Stimulated activated CD8-positive, alpha-beta memory T cell treated with anti-CD3 and anti-CD28 coated beads, Interleukin-15, amount 100 ng/mL, for 24 hours (primary cell): ENCODE data around the gene EEF1A2.
A peak's percentile ranks its signal among the peaks of the same experiment; 100 is the strongest.

ENCODE experiments used
- DNase-seq: peaks from one replicate; pipeline ENCODE4 v3.0.0-alpha.2; 2020; ENCODE audit warnings: low read depth

EEF1A2 gene

DNA sequence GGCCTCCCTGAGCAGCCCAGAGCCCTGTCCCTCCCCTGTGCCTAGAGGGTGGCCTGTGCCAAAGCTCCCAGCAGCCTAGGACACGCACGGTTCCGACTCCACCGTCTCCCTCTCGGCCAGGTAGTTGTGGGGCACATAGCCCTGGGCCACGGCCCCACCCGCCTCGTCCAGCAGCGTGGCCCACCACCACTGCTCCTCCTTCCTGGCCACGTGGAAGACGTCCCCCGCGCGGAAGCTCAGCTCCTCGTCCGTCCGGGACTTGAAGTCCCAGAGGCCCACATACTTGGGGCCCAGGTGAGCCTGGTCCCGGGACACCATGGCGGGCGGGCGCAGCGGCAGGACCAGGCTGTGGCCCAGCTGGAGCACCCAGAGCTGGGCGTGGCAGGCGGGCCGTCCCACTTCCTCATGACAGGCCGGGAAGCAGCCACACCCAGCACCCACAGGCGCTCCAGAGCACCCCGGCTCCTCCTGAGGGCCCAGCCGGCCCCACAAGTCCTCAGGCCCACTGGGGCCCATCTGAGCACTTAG is 38.2 kb upstream of the EEF1A2 start, which contains the start of gene PTK6:
Gene PTK6 (minus strand): TSS at position 380 of the 528 bp plus-strand sequence. CDS start 62 bp downstream, at position 318.
- no peak for DNase-seq

DNA sequence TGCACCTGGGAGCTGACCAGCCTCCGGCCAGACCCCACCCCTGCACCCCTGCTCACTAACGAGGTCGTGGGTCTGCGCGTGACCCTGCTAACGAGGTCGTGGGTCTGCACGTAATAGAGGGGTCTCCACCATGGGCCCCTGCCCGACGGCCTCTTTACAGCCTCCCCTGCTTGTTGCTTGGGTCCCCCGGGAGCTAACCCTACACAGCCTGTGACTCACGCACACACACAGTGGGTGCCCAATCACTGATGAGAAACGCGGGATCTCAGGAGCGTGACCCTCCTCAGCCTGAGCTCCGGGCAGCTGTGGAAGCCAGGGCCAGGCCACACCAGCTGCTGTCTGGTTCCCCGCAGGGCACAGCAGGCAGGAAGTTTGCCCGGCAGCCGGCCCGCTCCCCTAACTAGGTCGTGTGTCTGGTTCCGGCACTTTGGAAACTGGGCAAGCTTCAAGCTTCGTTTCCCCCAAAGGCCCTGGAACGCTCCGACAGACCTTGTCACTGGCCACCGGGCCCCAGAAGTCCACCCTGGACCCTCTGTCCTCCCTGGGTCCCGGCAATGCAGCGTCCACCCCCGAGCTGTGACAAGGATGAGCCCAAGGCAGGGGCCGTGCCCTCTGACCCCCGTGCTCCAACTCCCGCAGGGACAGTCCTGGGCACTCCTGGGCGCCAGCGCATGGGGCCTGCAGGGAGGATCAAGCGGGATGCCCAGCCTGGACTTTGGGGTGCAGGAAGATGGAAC is 37.5 kb upstream of the EEF1A2 start:
- no peak for DNase-seq

DNA sequence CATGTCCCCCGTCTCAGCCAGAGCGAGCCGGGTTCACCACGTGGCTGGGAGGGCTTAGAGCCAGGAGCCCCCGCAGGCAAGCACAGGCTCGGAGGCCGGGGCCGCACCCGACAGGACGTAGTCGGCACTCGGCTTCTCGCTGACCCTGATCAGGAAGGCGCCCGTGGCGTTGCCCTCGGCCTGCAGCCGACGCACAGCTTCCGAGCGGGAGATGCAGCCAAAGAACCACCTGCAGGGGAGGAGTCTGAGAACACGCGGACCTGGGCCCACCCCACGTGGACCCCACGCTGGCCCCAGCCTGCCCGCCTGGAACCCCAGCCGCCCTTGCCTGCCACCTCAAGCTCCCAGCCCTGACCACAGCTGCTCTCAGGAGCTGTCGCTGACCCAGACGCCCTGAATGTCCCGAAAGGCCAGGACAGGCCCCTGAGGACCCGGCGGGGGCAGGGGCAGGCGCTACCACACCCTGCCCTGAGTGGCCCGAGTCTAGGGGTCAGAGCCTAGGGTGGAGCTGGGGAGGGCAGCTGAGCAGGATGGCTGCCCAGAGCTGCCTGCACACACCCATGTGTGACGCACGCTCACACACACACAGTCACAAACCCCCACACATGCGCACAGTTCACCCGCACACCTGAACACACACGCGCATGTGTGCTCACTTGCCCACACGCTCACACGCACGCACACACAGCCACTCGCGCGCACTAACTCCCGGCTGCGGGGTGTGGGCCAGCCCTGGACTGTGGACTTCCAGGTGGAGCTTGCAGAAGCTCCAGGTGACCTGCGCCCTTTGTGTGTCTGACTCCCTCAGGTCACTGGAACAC is 36.2 kb upstream of the EEF1A2 start:
- no peak for DNase-seq

DNA sequence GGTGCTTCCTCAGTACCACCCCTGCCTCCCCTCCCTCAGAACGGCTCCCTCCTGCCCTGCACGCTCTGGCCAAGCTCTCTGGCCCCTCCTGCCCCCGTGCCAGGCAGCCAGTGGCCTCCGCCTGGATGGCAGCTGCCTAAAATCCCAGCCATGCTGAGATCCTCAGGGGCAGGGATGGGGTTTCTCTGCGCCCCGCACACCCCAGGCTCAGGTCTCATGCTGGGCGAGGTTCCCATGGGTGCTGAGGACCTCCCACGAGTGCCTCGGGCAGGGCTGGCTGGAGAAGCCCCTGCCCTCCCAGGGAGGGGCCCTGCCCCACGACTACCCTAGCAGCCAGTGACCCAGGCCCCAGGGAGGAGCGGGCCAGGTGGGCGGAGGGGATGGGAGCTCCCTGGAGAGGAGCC is 35.5 kb upstream of the EEF1A2 start:
- DNase-seq: no peak

DNA sequence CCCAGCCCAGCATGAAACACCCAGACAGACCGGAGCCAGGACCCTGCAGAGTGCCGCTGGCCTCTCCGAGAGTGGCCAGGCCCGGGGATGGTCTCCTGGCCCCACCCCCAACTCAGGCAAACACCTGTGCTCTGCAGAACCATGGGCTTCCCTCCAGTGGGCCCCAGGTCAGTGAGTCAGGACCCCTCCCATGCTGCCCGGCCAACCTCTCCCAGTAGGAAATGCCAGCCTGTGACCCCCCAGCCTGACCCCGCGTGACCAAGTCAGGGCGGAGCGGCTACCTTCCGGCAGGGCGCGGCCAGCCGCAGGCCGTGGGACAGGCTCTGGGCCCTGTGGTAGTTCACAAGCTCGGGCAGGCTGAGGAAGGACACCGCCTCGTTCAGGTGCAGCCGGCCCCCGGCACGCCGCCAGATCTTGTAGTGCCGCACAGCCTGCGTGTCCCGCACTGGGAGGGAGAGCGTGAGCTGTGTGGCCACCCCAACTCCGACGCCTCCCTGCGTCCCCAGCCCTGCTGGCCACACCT is 35.0 kb upstream of the EEF1A2 start:
- no peak for DNase-seq

DNA sequence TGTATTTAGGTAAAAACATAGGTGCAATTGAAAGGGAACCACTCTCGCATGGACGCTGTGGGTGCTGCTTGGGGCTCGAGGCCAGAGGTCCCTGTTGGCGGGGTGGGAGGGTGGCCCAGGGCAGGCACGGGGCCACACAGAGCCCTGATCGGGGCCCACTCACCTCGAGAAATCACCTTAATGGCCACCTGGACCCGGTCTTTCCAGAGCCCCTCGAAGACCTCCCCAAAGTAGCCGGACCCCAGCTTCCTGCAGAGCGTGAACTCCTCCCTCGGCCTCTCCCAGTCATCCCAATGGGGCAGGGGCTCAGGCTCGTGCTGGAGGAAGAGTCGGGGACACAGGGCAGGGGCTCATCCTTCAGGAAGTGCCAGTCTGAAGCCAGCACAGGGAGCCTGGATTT is 34.5 kb upstream of the EEF1A2 start:
- DNase-seq: no peak

DNA sequence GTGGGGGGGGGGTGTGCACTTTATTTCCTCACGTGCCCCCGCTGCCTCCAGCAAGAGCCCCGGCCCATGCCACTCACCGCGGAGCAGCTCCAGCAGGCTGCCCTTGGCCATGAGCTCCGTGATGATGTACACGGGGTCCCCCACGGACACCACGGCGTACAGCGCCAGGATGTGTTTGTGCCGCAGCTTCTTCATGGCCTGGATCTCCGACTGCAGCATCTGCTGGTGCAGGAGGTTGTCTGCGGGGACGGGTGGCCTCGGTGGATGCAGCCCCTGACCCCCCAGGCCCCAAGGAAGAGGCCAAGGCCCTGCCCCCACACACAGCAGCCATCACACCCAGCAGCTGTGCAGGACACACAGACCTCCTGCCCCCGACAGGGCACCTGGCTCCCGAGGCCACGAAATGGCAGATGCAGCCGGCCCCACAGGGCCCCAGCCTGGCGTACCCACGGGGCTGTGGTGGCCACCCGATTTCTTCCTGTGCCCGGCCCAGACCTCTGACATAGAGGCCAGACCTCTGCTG is 33.6 kb upstream of the EEF1A2 start:
- no peak for DNase-seq

DNA sequence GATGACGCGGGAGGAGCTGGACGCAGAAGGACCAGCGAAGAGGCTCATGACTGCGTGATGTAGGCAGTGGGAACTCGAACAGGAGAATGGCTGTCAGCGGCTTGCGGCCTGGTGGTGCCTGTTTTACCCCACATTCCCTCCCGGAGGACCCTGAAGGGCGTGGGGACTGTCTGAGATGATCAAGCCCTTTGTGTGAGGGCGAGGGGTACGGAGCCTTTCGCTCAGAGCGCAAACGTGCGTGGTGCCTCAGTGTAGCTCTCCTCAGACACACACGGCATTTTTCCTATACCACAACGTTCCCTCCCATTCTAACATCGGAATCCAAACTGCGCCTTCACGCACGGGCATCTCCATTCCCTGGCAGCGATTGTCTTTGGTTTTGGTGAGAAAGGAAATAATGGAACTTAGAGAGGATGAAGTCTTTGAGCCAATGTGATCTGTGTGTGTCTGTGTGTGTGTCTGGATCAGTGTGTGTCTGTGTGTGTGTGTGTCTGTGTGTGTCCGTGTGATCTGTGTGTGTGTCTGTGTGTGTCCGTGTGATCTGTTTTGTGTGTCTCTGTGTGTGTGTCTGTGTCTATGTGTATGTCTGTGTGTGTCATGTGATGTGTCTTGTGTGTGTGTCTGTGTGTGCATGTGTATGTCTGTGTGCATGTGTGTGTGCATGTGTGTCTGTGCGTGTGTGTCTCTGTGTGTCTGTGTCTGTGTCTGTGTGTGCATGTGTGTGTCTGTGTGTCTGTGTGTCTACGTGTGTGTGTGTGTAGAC is 33.0 kb upstream of the EEF1A2 start:
- no peak for DNase-seq

DNA sequence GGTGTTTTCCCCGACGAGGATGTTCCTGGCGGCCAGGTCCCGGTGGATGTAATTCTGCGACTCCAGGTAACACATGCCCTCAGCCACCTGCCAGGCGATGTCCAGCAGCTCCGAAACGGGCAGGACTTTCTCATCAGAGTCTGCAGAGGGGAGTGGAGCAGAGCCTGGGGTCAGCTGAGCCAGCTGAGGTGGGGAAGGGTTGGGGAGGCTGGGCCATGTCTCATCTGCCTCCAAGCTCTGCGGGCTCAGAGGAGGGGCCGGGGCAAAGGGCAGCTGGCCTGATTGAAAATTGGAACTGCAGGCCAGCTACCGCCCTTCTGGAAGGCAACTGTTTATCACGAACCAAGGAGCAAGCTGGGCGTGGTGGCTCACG is 31.9 kb upstream of the EEF1A2 start:
- DNase-seq: no peak

DNA sequence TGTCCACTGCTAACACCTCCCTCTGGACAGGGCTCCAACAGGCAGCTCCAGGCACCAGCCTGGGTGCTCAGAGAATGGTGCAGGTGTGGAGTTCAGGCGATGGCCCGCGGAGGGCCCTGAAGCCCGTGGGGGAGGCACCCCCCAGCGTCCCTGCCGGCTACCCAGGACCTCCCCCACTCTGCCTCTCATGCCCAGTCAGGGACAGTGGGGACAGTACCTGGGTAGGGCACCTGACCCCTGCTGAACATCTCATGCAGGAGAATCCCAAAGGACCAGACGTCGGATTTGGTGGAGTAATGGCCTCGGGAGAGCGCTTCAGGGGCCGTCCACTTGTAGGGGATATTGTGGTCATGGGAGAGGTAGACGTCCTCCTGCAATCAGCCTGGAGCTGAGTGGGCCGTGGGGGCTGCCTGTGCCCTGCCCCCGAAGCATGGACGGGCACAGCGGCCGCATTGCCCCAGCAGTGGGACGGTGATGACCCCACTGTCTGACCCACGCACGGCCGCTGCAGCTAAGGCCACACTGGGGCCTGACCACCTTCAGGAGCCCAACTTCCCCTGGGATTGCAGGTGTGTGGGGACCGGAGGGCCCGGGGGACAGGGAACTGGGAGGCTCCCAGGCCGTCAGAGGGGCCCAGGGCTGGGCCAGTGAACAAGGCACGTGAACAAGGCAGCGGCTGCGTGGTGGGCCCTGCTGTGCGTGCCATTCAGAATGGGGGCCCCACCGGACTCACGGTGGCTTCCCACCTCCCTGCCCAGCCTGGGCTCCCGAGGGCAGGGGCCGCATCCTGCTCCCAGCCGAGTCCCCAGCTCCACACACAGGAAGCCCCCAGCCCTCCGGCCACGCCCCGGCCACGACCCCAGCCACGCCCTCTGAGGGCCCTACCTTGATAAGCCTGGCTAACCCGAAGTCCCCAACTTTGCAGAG is 31.2 kb upstream of the EEF1A2 start:
- DNase-seq: no peak

DNA sequence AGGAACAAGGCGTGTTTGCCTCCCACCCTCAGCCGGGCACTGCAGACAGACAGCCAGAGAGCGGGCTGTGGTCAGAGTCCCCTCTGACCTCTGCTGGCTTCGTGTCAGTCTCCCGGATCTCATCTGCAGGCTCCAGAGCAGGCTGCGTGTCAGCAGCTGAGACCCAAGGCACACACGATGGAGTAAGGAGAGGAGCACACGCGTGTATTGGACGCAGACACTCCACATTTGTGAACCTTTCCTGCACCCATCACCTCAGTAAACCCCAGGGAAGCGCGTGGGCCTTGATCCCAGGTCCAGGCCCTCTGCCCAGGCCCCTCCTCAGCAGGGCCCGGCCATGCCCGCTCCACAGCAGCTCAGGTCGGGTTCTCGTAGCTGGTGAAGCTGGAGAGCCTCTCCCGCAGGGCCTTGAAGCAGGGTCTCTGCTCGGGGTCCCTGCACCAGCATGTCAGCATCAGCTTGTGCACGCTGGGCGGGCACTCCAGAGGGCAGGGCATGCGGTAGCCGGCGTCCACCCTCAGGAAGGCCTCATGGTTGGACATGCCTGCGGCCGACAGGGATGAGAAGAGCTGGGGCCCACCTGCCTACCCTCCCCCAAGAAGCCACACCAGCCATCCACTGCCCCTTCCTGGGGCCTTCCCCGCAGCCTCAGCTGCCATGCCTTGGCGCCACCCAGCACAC is 30.4 kb upstream of the EEF1A2 start:
- no peak for DNase-seq

DNA sequence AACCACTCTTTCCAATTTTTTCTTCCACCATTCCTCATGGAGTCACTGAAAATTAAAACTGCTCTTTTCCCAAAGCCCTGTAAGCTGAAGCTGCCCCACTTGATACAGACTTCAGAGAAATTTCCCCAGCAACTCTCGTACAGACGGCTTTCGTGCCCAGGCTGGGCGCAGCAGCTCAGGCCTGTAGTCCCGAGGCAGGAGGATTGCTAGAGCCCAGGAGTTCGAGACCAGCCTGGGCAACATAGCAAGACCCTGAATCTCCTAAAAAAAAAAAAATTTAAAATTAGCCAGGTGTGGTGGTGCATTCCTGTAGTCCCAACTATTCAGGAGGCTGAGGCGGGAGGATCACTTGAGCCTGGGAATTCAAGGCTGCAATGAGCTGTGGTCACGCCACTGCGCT is 28.3 kb upstream of the EEF1A2 start:
- no peak for DNase-seq

DNA sequence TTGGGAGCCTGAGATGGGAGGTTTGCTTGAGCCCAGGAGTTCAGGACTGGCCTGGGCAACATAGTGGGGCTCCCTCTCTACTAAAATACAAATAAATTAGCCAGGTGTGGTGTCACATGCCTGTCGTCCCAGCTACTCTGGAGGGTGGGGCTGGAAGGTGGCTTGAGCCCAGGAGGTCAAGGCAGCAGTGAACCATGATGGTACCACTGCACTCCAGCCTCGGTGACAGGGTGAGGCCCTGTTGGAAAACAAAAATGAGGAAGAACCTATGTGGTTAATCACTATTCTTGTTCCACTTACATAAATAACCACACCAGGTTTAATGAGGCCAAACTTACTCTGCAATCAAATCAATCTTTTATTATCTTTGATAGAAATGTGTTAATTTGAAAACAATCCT is 27.1 kb upstream of the EEF1A2 start:
- DNase-seq: no peak

DNA sequence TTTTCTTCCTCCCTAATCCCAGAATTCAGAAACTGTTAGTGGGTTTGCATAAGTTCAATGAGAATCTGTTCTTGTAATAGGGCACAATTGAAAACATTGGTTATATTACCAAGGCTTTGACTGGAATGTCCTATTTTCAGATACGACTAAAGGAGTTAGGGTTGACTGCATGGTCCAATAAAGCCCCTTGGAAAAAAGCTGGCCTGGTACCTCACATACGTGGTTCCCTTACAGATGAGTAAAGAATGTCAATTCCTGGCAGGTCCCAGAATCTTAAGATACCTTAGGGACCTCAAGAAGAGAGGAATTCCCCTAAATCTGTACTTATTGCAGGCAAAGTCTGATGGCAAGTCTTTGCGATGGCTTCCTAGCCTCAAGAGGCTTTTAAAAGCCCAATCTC is 26.3 kb upstream of the EEF1A2 start:
- DNase-seq: no peak

DNA sequence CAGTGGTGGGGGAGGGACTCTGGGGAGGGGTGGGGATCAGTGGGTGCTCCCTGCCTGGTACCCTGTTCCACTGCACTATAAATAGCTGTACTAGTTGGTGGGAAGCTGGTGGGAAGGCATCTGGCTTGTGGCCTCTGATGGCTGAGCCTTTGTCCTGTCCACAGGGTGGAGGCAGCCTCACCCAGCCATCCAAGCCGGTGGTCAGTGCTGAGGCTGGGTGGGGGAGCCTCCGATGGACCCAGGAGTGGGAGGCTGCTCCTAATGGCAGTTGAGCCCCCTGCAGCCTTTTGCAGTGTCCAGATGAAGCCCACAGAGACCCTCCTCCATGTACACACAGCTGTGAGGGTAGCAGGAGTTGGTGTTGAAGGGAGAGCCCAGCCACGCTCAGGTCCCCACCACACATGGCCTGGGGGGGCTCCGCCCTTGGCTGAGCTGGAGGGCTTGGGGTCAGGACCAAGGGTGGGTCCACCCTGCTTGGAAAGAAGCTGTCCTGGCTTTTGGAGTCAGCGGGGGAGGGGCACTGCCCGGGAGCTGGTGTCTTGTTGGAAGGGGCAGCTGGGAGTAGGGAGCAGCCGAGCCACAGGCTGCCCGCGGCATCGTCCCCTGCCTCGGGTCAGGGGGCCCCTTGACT is 24.2 kb upstream of the EEF1A2 start:
- no peak for DNase-seq

DNA sequence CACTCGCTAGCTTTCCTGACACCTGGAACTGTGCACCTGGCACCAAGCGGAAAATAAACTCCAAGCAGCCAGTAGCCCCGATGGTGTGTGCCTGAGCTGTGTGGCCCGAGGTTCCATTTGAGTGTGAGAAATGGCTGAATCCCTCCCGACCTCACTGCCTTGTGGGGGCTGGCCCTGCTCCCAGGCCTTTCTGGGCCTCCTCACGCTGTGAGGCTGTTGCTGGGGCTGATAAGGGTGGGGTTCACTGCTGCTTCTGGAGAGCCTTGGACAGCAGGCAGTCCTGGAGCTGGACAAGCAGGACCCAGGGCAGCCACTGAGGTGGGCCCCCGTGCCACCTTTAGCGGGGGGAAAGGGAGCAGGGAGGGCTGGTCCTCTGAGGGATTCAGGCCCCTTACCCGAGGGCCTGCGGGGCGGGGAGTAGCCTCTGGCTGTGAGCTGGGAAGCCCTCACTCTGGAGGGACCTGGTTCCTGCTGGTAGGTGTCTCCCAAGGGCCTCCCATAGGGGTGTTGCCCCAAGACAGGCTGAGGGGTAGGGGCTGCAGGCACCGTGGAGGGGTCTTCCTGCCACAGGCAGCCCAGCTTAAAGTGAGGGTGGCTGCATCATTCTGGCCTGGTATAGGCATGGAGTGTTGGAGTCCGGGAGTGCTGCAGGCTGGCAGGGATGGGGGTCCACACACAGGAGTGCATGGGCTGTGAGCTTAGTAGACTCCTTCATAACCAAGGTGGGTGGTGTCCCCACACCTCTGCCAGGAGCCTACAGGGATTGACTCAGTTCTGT is 23.4 kb upstream of the EEF1A2 start:
- no peak for DNase-seq

DNA sequence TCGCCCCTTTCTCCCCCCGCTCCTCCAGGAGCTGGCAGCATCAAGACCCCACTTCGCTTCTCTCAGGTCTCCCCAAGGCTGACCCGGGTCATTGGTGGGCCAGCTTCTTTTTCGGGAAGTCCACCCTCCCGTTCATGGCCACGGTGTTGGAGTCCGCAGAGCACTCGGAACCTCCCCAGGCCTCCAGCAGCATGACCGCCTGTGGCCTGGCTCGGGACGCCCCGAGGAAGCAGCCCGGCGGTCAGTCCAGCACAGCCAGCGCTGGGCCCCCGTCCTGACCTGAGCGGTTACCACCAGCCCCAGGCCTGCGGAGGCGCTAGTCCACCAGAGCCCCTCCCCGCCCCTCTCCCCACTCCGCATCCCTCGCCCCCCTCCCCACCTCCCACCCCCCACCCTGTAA is 22.7 kb upstream of the EEF1A2 start:
- no peak for DNase-seq

DNA sequence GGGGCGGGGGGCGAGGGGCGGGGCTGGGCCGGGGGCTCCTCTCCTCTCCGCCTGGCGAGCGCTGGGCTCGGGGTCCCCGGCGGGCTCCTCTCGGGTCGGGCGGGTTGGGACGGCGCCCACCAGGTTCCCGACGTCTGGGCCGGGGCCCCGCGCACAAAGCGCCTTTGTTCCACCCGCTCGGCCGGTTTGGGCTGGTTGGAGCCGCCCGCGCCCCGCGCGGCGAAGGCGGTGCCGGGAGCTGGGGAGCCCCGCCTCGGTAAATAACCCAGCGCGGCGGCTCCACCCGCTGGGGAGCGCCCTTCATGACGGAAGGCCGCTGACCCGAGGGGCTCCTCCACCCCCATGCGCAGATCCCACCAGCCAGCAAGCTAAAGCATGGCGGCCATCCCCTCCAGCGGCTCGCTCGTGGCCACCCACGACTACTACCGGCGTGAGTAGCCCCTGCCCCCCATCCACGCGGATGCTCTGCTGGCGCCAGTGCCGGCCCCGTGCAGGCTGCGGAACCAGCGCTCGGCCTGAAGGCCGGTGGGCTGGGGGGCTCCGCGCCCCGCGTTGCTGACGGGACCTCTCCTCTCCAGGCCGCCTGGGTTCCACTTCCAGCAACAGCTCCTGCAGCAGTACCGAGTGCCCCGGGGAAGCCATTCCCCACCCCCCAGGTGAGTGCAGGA is 22.2 kb upstream of the EEF1A2 start:
- DNase-seq: peak; percentile 63
